GM20000 (cell line): Measurements from ENCODE around the gene APOC1.
A peak's percentile ranks its signal among the peaks of the same experiment; 100 is the strongest.

ENCODE experiments used
- DNase-seq: peaks from one replicate; pipeline ENCODE4 v3.0.0; 2012; ENCODE audit warnings: low spot score
- TF ChIP-seq, protein P1 (sequence below): IDR thresholded peaks from 2 replicates; pipeline ENCODE4 v1.5.1; 2012; ENCODE audit warnings: mild to moderate bottlenecking, control low read depth; ENCODE audit errors: extremely low read depth, missing control alignments

APOC1 gene

DNA sequence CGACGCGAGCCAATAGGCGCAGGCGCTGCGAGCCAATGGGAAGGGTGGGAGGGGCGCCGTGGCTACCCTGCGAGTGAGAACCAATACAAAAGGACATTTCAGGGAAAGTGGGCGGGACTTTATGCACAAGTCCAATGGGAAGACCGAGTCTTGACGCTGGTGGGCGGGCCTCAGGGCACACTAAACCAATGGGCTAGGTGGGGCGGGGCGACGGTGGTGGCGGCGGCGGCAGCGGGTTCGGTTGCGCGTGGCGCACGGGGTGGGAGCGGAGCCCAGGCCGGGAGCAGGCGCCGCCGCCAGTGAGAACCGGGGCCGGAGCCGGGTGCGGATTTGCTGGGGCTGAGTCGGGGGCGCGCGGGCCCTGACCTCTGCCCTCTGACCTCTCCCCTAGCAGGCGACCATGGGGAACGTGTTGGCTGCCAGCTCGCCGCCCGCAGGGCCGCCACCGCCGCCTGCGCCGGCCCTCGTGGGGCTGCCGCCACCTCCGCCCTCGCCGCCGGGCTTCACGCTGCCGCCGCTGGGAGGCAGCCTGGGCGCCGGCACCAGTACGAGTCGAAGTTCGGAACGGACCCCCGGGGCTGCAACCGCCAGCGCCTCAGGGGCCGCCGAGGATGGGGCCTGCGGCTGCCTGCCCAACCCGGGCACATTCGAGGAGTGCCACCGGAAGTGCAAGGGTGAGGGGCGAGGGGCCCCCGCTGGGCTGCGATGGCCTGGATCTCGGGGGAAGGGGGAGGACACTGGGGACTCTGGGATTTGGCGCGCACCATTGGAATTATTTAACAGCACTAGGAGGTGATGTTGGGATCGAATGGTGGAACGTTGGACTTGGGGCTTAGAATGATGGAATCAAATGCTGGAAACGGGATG lies 23.2 kb upstream of the APOC1 start, which contains the start of gene TOMM40:
TOMM40 (plus strand) TSS at position 239 of the 867 bp plus-strand sequence; CDS start at position 401, 162 bp downstream.
- TF ChIP-seq, protein P1, sequence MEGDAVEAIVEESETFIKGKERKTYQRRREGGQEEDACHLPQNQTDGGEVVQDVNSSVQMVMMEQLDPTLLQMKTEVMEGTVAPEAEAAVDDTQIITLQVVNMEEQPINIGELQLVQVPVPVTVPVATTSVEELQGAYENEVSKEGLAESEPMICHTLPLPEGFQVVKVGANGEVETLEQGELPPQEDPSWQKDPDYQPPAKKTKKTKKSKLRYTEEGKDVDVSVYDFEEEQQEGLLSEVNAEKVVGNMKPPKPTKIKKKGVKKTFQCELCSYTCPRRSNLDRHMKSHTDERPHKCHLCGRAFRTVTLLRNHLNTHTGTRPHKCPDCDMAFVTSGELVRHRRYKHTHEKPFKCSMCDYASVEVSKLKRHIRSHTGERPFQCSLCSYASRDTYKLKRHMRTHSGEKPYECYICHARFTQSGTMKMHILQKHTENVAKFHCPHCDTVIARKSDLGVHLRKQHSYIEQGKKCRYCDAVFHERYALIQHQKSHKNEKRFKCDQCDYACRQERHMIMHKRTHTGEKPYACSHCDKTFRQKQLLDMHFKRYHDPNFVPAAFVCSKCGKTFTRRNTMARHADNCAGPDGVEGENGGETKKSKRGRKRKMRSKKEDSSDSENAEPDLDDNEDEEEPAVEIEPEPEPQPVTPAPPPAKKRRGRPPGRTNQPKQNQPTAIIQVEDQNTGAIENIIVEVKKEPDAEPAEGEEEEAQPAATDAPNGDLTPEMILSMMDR: no peak
- peak; percentile 100 for DNase-seq

DNA sequence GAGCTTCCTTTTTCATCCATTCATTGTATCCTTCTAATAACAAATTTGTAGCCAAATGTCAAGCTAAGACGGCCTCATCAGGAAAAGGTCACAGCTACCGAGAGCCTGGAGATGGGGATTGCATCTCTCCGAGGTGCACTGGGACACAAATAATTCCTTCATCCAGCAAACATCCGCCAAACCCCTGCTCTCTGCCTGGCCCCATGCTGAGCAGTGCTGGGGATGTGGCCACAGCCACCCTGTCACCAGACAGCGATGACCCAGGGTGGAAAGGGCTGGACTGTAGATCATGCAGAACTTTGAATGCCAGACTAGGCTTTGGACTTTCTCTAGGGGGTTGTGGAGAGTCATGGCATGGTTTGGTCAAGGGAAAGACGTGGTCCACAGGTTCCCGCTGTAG lies 21.5 kb upstream of the APOC1 start:
- DNase-seq: no peak
- TF ChIP-seq, protein P1: no peak

DNA sequence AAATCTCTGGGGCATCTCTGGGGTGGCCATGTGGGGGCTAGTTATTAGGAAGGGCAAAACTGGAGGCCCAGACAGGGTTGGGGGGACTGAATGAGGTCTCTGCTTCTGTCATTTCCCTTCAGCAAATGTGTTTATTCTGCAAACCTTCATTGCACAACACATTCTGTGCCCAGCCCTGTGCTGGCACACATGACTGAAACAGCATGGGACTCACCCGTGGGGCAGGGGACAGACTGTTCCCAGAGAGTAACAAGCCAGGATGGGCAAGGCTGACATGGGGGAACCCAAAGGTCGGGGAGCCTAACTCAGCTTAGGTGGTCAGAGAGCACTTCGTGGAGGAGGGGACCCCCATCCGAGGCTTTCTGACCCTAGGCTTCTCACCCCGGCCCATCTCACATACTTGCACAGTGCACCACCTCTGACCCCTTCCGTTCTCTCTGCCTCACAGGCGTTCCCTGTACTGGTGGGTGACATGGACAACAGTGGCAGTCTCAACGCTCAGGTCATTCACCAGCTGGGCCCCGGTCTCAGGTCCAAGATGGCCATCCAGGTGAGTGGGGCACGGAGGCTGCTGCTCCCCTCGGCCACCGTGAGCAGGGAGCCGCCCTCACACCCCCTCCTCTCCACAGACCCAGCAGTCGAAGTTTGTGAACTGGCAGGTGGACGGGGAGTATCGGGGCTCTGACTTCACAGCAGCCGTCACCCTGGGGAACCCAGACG lies 20.9 kb upstream of the APOC1 start:
- TF ChIP-seq, protein P1: no peak
- DNase-seq: no peak

DNA sequence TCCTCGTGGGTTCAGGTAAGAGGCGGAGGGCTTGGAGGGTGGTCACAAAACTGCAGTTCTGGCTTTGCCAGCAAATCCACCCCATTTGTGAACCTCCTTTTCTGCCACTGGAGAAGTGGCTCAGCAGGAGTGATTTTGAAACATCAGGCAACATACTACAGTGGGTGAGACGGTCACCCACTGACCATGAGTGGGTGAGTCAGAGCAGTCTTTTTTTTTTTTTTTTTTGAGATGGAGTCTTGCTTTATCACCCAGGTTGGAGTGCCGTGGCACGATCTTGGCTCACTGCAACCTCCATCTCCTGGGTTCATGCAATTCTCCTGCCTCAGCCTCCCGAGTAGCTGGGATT lies 20.4 kb upstream of the APOC1 start:
- no peak for DNase-seq
- TF ChIP-seq, protein P1: no peak

DNA sequence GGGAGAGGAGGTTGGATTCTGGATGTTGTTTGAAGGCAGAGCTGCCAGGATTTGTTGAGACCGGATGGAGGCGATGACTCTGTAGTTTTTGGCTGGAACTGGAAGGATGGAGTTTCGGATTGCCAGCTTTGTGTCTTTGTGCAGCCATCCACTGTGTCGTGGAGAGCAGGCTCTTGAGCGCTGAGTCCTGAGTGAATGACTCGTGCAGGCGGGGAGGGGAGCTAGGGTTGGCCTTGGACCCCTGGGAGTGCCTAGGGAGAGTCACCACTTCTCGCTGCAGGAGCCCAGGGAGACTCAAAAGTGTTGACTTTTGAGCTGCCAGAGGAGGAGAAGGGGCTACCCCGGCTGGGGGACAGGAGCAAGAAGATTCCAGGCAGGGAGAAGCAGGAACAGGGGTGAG lies 19.5 kb upstream of the APOC1 start:
- TF ChIP-seq, protein P1: no peak
- no peak for DNase-seq

DNA sequence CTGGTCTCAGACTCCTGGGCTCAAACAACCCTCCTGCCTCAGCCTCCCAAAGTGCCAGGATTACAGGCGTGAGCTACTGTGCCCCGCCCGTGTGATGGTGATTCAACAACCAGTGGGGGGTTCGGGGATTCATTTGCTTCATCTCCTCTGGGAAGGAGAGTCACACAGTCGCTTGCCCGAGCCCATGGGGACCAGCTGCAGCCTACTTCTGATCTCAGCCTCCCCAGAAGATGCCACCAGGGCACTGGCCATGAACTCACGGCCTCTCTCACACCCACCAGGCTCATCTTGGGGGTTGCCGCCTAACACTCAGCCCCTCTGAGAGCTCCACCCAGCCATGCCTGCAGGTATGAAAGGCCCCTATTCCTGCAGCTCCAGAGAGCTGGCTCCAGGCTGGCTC lies 16.6 kb upstream of the APOC1 start:
- no peak for DNase-seq
- TF ChIP-seq, protein P1: no peak

DNA sequence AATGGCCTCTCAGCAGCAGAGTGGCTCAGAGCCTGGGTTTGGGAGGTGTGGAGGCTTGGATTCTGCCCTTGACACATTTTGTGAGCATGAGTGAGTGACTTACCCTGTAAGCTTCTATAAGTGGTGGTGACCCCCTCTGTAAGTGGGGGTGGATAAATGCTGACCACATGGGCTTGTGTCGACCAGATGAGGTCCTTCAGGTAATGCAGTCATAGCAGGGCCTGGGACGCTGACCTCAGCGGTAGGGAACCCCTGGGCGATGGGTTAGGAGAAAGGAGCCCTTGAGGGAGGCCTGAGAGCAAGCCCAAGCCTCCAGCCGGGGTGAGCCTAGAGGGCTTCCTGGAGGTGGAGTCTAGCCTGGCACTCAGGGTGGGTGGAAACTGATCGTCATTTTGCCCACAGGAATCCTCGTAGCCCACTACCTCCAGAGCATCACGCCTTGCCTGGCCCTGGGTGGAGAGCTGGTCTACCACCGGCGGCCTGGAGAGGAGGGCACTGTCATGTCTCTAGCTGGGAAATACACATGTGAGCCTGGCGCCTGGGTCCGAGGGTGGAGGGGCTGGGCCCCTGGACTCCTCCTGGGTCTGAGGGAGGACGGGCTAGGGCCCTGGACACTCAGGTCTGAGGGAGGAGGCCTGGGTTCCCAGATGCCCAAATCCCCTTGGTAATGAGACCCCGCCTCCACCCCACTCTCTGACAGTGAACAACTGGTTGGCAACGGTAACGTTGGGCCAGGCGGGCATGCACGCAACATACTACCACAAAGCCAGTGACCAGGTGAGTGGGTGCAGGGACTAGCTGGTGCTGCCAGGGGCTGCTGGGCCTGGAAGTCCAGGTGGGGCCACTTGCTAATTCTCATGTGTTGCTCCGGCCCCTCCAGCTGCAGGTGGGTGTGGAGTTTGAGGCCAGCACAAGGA lies 13.8 kb upstream of the APOC1 start:
- DNase-seq: no peak
- TF ChIP-seq, protein P1: no peak
